Brain microvascular endothelial cell (primary cell): ENCODE data around the gene HMGB2.

Experiments used
- DNase-seq: peaks from one replicate; pipeline ENCODE4 v3.0.0-alpha.2; 2020
- H3K27ac ChIP-seq: fragments of 250-450 bp; sonication (Bioruptor Pico); 2 replicates; pipeline ENCODE4 v1.5.1; 2020; ENCODE audit warnings: mild to moderate bottlenecking, moderate library complexity
- H3K27me3 ChIP-seq: fragments of 250-450 bp; sonication (Bioruptor Pico); replicated peaks from 2 replicates; pipeline ENCODE4 v1.5.1; 2020; ENCODE audit warnings: mild to moderate bottlenecking
- H3K36me3 ChIP-seq: fragments of 250-450 bp; sonication (Bioruptor Pico); replicated peaks from 2 replicates; pipeline ENCODE4 v1.5.1; 2020; ENCODE audit warnings: mild to moderate bottlenecking
- H3K4me3 ChIP-seq: 2 replicates; pipeline ENCODE4 v1.5.1; 2011; ENCODE audit warnings: low read depth, mild to moderate bottlenecking, control low read depth, low read length, moderate library complexity
- CTCF ChIP-seq: IDR thresholded peaks from 2 replicates; pipeline ENCODE4 v1.5.1; 2011; ENCODE audit warnings: low read depth, mild to moderate bottlenecking, moderate library complexity, low read length, control low read depth, inconsistent platforms; ENCODE audit errors: missing control alignments
- in situ Hi-C: cut with HindIII; loops from 2 replicates; pipeline ENCODE4 v1.10.0; 2017; ENCODE audit warnings: low sequenced_read_pairs, low pct_ligation_motif_present

HMGB2 gene

GRCh38 chr4:173325007-173325736 lies 9.0 kb downstream of the HMGB2 start:
- Histone ChIP-seq H3K4me3 (no peak overlapping the region), H3K27me3 (no peaks in the 10 kb centered on the region), H3K36me3 (no peaks in the 10 kb centered on the region), H3K27ac (no peak overlapping the region)
- in situ Hi-C loops: no loop called here
- no peak for DNase-seq
- TF ChIP-seq CTCF: no peak

- H3K4me3 ChIP-seq: no peak overlapping the region
- no peak overlapping the region for H3K27ac ChIP-seq
- no peak for TF ChIP-seq CTCF
- no peaks in the 10 kb centered on the region for H3K27me3 ChIP-seq
- no peak for DNase-seq
- in situ Hi-C loops: no loop called here
- no peaks in the 10 kb centered on the region for H3K36me3 ChIP-seq
Measured at GRCh38 chr4:173319696-173320095, 14.5 kb downstream of the HMGB2 start.

GRCh38 chr4:173318648-173319211 lies 15.4 kb downstream of the HMGB2 start:
- Histone ChIP-seq H3K27ac (no peak overlapping the region), H3K27me3 (no peaks in the 10 kb centered on the region), H3K36me3 (no peaks in the 10 kb centered on the region), H3K4me3 (no peak overlapping the region)
- no peak for DNase-seq
- in situ Hi-C loops: no loop called here
- TF ChIP-seq CTCF: no peak

GRCh38 chr4:173318240-173318639 lies 15.9 kb downstream of the HMGB2 start:
- DNase-seq: no peak
- no peak for TF ChIP-seq CTCF
- no peak overlapping the region for H3K4me3 ChIP-seq
- no peaks in the 10 kb centered on the region for H3K36me3 ChIP-seq
- in situ Hi-C loops: no loop called here
- H3K27me3 ChIP-seq: no peaks in the 10 kb centered on the region
- no peak overlapping the region for H3K27ac ChIP-seq

- peak; percentile 51 for TF ChIP-seq CTCF
- no peaks in the 10 kb centered on the region for H3K27me3 ChIP-seq
- no peak overlapping the region for H3K27ac ChIP-seq
- no peaks in the 10 kb centered on the region for H3K36me3 ChIP-seq
- in situ Hi-C loops: no loop called here
- no peak for DNase-seq
- no peak overlapping the region for H3K4me3 ChIP-seq
Measured at GRCh38 chr4:173317004-173317403, 17.2 kb downstream of the HMGB2 start.
